K562 (cell line): ENCODE results near the gene CENPC. TPM values are rescaled to one million over a fixed set of nuclear protein-coding genes. Genes with fewer than 3 reads are reported as not detected.
A peak's percentile ranks its signal among the peaks of the same experiment; 100 is the strongest.
"Not testable (repeated sequence)": the region's sequence is repeated elsewhere in the genome, so short reads cannot be mapped to it uniquely, and the experiment has no call there.

ENCODE experiments used
- ATAC-seq: fragments of 200-7000 bp; cut with Tn5 transposase; 3 replicates; pipeline ENCODE4 v1.9.1; 2020; ENCODE audit warnings: moderate library complexity
- BruUV-seq: library from RNA; stranded (reverse); fragments of 400-500 nt; replicated peaks from 2 replicates; lab custom pipeline; 2021; lab: Mats Ljungman, UMichigan
- CTCF ChIA-PET: fragments of 300-600 bp; formaldehyde crosslinking; extraction: SDS; loops from one replicate; lab custom pipeline; 2021; ENCODE audit warnings: low intra/inter-chr PET ratio; lab: Yijun Ruan, JAX
- POLR2A ChIA-PET: fragments of 300-600, 350-650 bp; sonication (Branson Sonifier 250); formaldehyde crosslinking; extraction: SDS; loops from one replicate; lab custom pipeline; 2021; ENCODE audit warnings: antibody characterized with exemption, inconsistent platforms; lab: Yijun Ruan, JAX
- DNase-seq, 4 experiments: peaks; one replicate each; pipeline versions ENCODE4 v3.0.0 to v3.0.0-alpha.2; 2011 to 2018; ENCODE audit warnings: low spot score in 3 of 4, mixed read lengths in 3 of 4; ENCODE audit errors: extremely low read depth in 1 of 4
- FAIRE-seq: peaks from 2 replicates; lab custom pipeline; 2011; peaks lifted over from hg19 to GRCh38; lab: Jason Lieb, UNC
- H2AFZ ChIP-seq: 2 replicates; pipeline ENCODE4 v1.6.0; 2011; ENCODE audit warnings: low read depth, low read length, control low read depth, inconsistent platforms
- H3K27ac ChIP-seq: fragments of 200-600 bp; 3 replicates; pipeline ENCODE4 v1.8.0; 2011; ENCODE audit warnings: low read depth, mild to moderate bottlenecking, control low read depth, inconsistent platforms, low read length, moderate library complexity, mixed read lengths; ENCODE audit errors: extremely low read depth
- H3K27me3 ChIP-seq, 2 experiments: fragments of 300-600 bp in 1 of 2; 2 replicates in 1 of 2; 3 replicates in 1 of 2; pipeline versions ENCODE4 v1.6.0 to v1.8.0; 2011; ENCODE audit warnings: inconsistent platforms in 2 of 2, low read length in 2 of 2, mild to moderate bottlenecking in 1 of 2, mixed read lengths in 1 of 2, moderate library complexity in 1 of 2; ENCODE audit not compliant: control insufficient read depth in 2 of 2, insufficient read depth in 2 of 2
- H3K36me3 ChIP-seq: fragments of 300-600 bp; 3 replicates; pipeline ENCODE4 v1.8.0; 2011; ENCODE audit warnings: mild to moderate bottlenecking, low read length, inconsistent platforms; ENCODE audit not compliant: control insufficient read depth, insufficient read depth
- H3K4me1 ChIP-seq, 2 experiments: fragments of 200-600 bp in 1 of 2; replicated peaks in 1 of 2; 2 replicates in 1 of 2; 3 replicates in 1 of 2; pipeline versions ENCODE4 v1.5.1 to v1.8.0; 2011; ENCODE audit warnings: inconsistent platforms in 2 of 2, low read length in 2 of 2, mild to moderate bottlenecking in 1 of 2, mixed read lengths in 1 of 2, moderate library complexity in 1 of 2; ENCODE audit not compliant: control insufficient read depth in 2 of 2, insufficient read depth in 2 of 2
- H3K4me2 ChIP-seq: 2 replicates; pipeline ENCODE4 v1.6.1; 2011; ENCODE audit warnings: low read length, control low read depth, inconsistent platforms, mixed read lengths; ENCODE audit not compliant: insufficient read depth
- H3K4me3 ChIP-seq: fragments of 200-600 bp; sonication (generic), shearing (Covaris generic); 2 replicates; pipeline ENCODE4 v1.5.1; 2016; ENCODE audit warnings: control low read depth, inconsistent platforms
- H3K79me2 ChIP-seq: fragments of 200-600 bp; 3 replicates; pipeline ENCODE4 v1.8.0; 2011; ENCODE audit warnings: low read length, inconsistent platforms; ENCODE audit not compliant: control insufficient read depth, insufficient read depth
- H3K9ac ChIP-seq, 2 experiments: 2 replicates each; pipeline versions ENCODE4 v1.6.0 to v1.6.1; 2011; ENCODE audit warnings: low read depth in 2 of 2, low read length in 2 of 2, control low read depth in 1 of 2, inconsistent platforms in 1 of 2, mild to moderate bottlenecking in 1 of 2, mixed read lengths in 1 of 2; ENCODE audit not compliant: insufficient read depth in 1 of 2
- H3K9me1 ChIP-seq: one replicate; pipeline ENCODE4 v1.6.0; 2011; ENCODE audit warnings: inconsistent platforms, mild to moderate bottlenecking, low read length, moderate library complexity; ENCODE audit not compliant: control insufficient read depth, insufficient read depth
- H3K9me3 ChIP-seq: replicated peaks from 2 replicates; pipeline ENCODE4 v1.5.1; 2011; ENCODE audit warnings: low read depth, low read length, inconsistent platforms; ENCODE audit not compliant: control insufficient read depth, insufficient read depth
- H4K20me1 ChIP-seq: replicated peaks from 2 replicates; pipeline ENCODE4 v1.6.1; 2011; ENCODE audit warnings: low read length, inconsistent platforms, mixed read lengths; ENCODE audit not compliant: control insufficient read depth, insufficient read depth
- BMI1 ChIP-seq: fragments of 150-350 bp; IDR thresholded peaks from 2 replicates; pipeline ENCODE4 v1.6.1; 2014; ENCODE audit warnings: low read length
- NR2C1 ChIP-seq, 2 experiments: fragments of 450-650 bp; IDR thresholded peaks; 2 replicates each; pipeline ENCODE4 v1.6.1; 2017; ENCODE audit warnings: mild to moderate bottlenecking in 2 of 2, antibody characterized with exemption in 1 of 2, inconsistent platforms in 1 of 2, missing compliant biosample characterization in 1 of 2, missing genetic modification characterization in 1 of 2
- NR2C2 ChIP-seq, 2 experiments: fragments of 200-800 bp in 1 of 2; sonication (Bioruptor generic) in 1 of 2; sonication (generic) in 1 of 2; formaldehyde crosslinking in 1 of 2; IDR thresholded peaks; 2 replicates each; pipeline versions ENCODE4 v1.6.1 to v1.8.0; 2016 to 2022; ENCODE audit warnings: mild to moderate bottlenecking in 1 of 2, missing compliant biosample characterization in 1 of 2, missing genetic modification characterization in 1 of 2, missing genetic modification reagents in 1 of 2
- SRSF9 ChIP-seq: fragments of 200-400 bp; formaldehyde crosslinking; IDR thresholded peaks from 2 replicates; pipeline ENCODE4 v1.6.1; 2017; ENCODE audit warnings: low read depth, low read length, borderline replicate concordance
- ZBTB9 ChIP-seq: fragments of 450-650 bp; formaldehyde crosslinking; IDR thresholded peaks from 2 replicates; pipeline ENCODE4 v1.4.0; 2020; ENCODE audit warnings: mild to moderate bottlenecking, moderate library complexity
- WGBS: fragments of 100-300 bp; shearing (Covaris generic); methylation state at CpG from one replicate; pipeline ENCODE4 v1.1.6; 2016; ENCODE audit warnings: low coverage, mixed read lengths; ENCODE audit not compliant: insufficient coverage; ENCODE audit errors: missing lambda C conversion rate; 5-methylcytosine and 5-hydroxymethylcytosine counted together
- in situ Hi-C: fragments of 300-500 bp; cut with MboI; formaldehyde crosslinking; loops from 4 replicates; pipeline ENCODE4 v1.15.0; 2018; ENCODE audit warnings: inconsistent platforms, mixed read lengths
- intact Hi-C: fragments of 100-400 bp; cut with micrococcal nuclease; formaldehyde crosslinking; loops from 2 replicates; pipeline ENCODE4 v1.14.2; 2022
- polyA plus RNA-seq, 8 experiments: library from polyadenylated mRNA; depleted of rRNA in 4 of 8; stranded (reverse) in 5 of 8; unstranded in 3 of 8; fragments of >200 nt; fragmentation: Nextera tagmentation in 2 of 8; fragmentation: Illumina TruSeq in 1 of 8; extraction: Ambion mirVana in 2 of 8; extraction: Trizol in 1 of 8; gene quantifications; 2 replicates each; pipeline versions ENCODE4 v1.2.1 to v1.2.3, GENCODE V29; 2011 to 2014; ENCODE audit warnings: inconsistent platforms in 1 of 8, missing spikeins in 1 of 8
- total RNA-seq, 7 experiments: library from RNA; depleted of rRNA in 6 of 7; stranded (reverse); fragments of >200 nt in 6 of 7; fragmentation: Illumina TruSeq in 2 of 7; extraction: Trizol in 2 of 7; gene quantifications; 2 replicates each; pipeline versions ENCODE4 v1.2.1 to v1.2.3, GENCODE V29; 2011 to 2021; ENCODE audit warnings: low replicate concordance in 1 of 7
- TF ChIP-seq, protein P1 (sequence below): sonication (generic); formaldehyde crosslinking; IDR thresholded peaks from 2 replicates; pipeline ENCODE4 v1.8.1; 2023; ENCODE audit warnings: mild to moderate bottlenecking, missing genetic modification reagents
- TF ChIP-seq, protein P2 (sequence below): sonication (generic); formaldehyde crosslinking; IDR thresholded peaks from 2 replicates; pipeline ENCODE4 v1.8.1; 2023; ENCODE audit warnings: mild to moderate bottlenecking, missing genetic modification reagents
- TF ChIP-seq, protein P3 (sequence below): fragments of 450-650 bp; formaldehyde crosslinking; IDR thresholded peaks from 2 replicates; pipeline ENCODE4 v1.4.0; 2022; ENCODE audit warnings: missing genetic modification characterization

Gene CENPC
- total and polyA plus RNA-seq, 9 of the 15 experiments (the other 6 are each of a cell fraction or from before 2014, with no cell fraction given): 18.1 to 48.5 (median 30.8) TPM

DNA sequence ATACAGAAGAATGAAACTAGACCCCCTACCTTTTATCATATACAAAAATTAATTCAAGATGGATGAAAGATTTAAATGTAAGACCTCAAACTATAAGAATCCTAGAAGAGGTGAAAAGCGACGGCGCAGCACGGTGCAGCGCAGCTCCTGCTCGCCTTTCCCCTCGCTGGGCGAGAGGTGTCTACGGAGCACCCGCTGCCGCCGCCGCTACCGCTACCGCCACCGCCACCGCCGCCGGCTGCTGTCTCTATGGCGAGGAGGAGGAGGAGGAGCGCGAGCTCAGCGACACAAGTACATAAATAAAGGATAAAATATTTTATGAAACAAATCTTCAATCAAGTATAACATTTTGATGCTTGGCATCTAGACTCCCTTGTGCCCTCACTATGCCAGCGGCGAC lies 99.4 kb downstream of the CENPC start:
- BruUV-seq, H3K36me3 ChIP-seq, H3K9ac ChIP-seq, H3K4me3 ChIP-seq, H3K27me3 ChIP-seq, FAIRE-seq, intact Hi-C loops, H2AFZ ChIP-seq, ATAC-seq, H4K20me1 ChIP-seq, H3K27ac ChIP-seq, H3K4me2 ChIP-seq, H3K9me3 ChIP-seq, CTCF ChIA-PET, H3K9me1 ChIP-seq, in situ Hi-C loops, DNase-seq, H3K79me2 ChIP-seq, H3K4me1 ChIP-seq, POLR2A ChIA-PET: not testable (repeated sequence)
- TF ChIP-seq, protein P1, sequence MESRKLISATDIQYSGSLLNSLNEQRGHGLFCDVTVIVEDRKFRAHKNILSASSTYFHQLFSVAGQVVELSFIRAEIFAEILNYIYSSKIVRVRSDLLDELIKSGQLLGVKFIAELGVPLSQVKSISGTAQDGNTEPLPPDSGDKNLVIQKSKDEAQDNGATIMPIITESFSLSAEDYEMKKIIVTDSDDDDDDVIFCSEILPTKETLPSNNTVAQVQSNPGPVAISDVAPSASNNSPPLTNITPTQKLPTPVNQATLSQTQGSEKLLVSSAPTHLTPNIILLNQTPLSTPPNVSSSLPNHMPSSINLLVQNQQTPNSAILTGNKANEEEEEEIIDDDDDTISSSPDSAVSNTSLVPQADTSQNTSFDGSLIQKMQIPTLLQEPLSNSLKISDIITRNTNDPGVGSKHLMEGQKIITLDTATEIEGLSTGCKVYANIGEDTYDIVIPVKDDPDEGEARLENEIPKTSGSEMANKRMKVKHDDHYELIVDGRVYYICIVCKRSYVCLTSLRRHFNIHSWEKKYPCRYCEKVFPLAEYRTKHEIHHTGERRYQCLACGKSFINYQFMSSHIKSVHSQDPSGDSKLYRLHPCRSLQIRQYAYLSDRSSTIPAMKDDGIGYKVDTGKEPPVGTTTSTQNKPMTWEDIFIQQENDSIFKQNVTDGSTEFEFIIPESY (CRISPR knock-in tag): peak; percentile 68
- WGBS: 97% methylated on average over 23 of the region's 25 CpGs

GRCh38 chr4:67438975-67439374 lies 106.3 kb downstream of the CENPC start:
- no peaks in the 10 kb centered on the region for H3K4me1 ChIP-seq
- in situ Hi-C loops (no loop called here), intact Hi-C loops (no loop called here)
- H3K9me3 ChIP-seq: no peaks in the 10 kb centered on the region
- WGBS: 90% methylated on average over 4 of the region's 4 CpGs
- H3K27ac ChIP-seq: no peak overlapping the region
- H3K27me3 ChIP-seq: no peaks in the 10 kb centered on the region
- POLR2A ChIA-PET: no interaction called here
- H3K9me1 ChIP-seq: no peaks in the 10 kb centered on the region
- CTCF ChIA-PET: no interaction called here
- no peak overlapping the region for H3K9ac ChIP-seq
- no peak overlapping the region for H3K4me3 ChIP-seq
- no peak overlapping the region for H3K4me2 ChIP-seq
- no peak overlapping the region for H2AFZ ChIP-seq
- FAIRE-seq (no peak), ATAC-seq (no peak), DNase-seq (no peak)
- no TSS peak for BruUV-seq
- peaks cover 13% of the 10 kb centered on the region; the same call in 1 of the 3 replicates for H3K36me3 ChIP-seq
- H4K20me1 ChIP-seq: no peaks in the 10 kb centered on the region
- H3K79me2 ChIP-seq: no peaks in the 10 kb centered on the region
- TF ChIP-seq NR2C2 (CRISPR knock-in tag; IDR thresholded peaks at IDR 0.05) (no peak), NR2C2 (tag; IDR thresholded peaks at IDR 0.05) (peak; percentile 41; the same call in 1 of the 2 replicates), ZBTB9 (CRISPR knock-in tag) (no peak), SRSF9 (no peak), NR2C1 (IDR thresholded peaks at IDR 0.05) (peak; percentile 81), NR2C1 (tag; IDR thresholded peaks at IDR 0.05) (peak; percentile 71), BMI1 (no peak)
- TF ChIP-seq, protein P2, sequence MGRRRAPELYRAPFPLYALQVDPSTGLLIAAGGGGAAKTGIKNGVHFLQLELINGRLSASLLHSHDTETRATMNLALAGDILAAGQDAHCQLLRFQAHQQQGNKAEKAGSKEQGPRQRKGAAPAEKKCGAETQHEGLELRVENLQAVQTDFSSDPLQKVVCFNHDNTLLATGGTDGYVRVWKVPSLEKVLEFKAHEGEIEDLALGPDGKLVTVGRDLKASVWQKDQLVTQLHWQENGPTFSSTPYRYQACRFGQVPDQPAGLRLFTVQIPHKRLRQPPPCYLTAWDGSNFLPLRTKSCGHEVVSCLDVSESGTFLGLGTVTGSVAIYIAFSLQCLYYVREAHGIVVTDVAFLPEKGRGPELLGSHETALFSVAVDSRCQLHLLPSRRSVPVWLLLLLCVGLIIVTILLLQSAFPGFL: no peak
- TF ChIP-seq, protein P3, sequence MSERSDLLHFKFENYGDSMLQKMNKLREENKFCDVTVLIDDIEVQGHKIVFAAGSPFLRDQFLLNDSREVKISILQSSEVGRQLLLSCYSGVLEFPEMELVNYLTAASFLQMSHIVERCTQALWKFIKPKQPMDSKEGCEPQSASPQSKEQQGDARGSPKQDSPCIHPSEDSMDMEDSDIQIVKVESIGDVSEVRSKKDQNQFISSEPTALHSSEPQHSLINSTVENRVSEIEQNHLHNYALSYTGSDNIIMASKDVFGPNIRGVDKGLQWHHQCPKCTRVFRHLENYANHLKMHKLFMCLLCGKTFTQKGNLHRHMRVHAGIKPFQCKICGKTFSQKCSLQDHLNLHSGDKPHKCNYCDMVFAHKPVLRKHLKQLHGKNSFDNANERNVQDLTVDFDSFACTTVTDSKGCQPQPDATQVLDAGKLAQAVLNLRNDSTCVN: no peak
